Glomerular visceral epithelial cell (primary cell): ENCODE results near the gene UBE2K.
A peak's percentile ranks its signal among the peaks of the same experiment; 100 is the strongest.
"Not testable (repeated sequence)": the region's sequence is repeated elsewhere in the genome, so short reads cannot be mapped to it uniquely, and the experiment has no call there.

Experiments
- DNase-seq: peaks from one replicate; pipeline ENCODE4 v3.0.0-alpha.2; 2016; ENCODE audit errors: extremely low spot score

UBE2K gene

GRCh38 chr4:39729557-39729956 lies 31.6 kb downstream of the UBE2K start:
- DNase-seq, result no peak

GRCh38 chr4:39730072-39730471 lies 32.1 kb downstream of the UBE2K start:
- no peak for DNase-seq

DNA sequence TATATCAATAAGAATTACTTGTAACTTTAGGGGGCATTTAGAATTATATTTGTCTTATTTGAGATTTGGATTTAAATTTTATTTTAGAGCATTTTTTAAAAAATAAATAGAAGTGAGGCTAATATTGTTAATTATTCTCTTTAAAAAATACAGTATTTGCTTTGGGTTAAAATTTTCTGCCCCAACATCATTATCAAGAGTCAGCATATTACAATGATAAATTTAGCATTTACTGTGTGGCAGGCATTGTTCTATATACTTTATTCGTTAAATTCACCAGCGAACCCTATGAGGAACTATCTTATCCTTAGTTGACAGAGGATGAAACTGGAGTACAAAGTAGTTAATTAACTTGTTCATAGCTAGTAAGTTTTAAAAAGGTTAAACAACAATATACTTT lies 34.0 kb downstream of the UBE2K start:
- DNase-seq, result no peak

GRCh38 chr4:39732728-39733127 lies 34.8 kb downstream of the UBE2K start:
- peak; percentile 68 for DNase-seq

DNA sequence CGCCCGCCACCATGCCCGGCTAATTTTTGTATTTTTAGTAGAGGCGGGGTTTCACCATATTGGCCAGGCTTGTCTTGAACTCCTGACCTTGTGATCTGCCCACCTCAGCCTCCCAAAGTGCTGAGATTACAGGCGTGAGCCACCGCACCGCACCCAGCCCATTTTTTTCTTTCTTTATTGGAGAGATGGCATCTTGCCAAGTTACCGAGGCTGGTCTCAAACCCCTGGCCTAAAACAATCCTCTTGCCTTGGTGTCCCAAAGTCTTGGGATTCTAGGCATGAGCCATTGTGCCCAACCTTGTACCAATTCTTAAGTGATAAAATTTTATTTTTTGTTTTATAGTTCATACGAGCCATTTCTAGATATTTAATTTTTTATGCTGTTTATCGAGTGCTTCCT lies 41.7 kb downstream of the UBE2K start:
- not testable (repeated sequence) for DNase-seq

GRCh38 chr4:39741401-39741800 lies 43.5 kb downstream of the UBE2K start:
- DNase-seq, result no peak

DNA sequence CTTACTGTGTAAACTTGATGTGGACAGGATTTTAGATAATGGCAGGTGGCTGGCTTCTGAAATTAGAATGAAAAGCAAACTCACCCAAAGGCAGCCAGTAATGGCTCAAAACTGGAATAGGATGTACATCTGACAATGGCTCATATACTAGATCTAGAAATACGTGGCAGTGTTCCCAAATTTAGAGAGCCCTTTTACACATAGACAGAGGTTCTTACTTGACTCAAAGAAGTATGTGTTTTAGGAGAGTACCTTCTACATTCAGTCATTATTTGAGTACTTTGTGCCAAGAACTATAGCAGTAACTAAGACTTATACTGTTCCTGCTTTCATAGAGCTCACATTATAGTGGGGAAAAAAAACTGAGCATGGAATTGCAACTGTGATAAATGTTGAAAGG lies 48.0 kb downstream of the UBE2K start:
- DNase-seq, result no peak

- no peak for DNase-seq
Observed at GRCh38 chr4:39750216-39750615, 52.3 kb downstream of the UBE2K start.

- no peak for DNase-seq
Observed at GRCh38 chr4:39754309-39754708, 56.4 kb downstream of the UBE2K start.

DNA sequence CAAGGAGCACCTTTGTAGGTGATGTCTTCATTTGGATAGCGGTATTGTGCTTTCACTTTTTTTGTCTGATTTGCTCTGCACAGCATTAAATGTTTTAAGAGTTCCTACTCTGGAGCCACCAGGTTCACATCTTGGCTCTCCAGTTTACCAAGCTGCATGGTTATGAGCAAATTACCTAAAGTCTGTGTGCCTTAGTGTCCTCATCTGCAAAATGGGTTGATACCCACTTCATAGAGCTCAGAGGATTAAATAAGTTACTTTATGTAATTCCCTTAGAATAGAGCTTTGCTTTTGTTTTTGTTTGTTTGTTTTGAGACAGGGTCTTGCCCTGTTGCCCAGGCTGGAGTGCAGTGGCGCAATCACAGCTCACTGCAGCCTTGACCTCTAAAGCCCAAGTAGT lies 58.2 kb downstream of the UBE2K start:
- DNase-seq, result no peak

GRCh38 chr4:39758176-39758575 lies 60.2 kb downstream of the UBE2K start:
- DNase-seq, result no peak

DNA sequence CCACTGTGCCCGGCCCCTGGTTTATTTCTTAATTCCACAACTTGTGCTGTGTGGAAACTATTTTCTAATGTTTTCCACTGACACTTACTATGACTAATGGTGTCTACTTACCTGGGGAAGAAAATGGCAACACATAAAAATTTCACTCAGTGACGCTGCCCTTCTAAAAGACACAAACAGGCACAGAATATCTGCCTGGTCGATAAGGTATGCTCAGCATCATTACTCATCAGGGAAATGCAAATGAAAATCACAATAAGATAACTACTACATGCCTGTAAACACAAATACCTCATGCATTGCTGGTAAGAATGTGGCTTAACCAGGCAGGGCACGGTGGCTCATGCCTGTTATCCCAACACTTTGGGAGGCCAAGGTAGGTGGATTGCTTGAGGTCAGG lies 61.6 kb downstream of the UBE2K start:
- DNase-seq, result no peak

DNA sequence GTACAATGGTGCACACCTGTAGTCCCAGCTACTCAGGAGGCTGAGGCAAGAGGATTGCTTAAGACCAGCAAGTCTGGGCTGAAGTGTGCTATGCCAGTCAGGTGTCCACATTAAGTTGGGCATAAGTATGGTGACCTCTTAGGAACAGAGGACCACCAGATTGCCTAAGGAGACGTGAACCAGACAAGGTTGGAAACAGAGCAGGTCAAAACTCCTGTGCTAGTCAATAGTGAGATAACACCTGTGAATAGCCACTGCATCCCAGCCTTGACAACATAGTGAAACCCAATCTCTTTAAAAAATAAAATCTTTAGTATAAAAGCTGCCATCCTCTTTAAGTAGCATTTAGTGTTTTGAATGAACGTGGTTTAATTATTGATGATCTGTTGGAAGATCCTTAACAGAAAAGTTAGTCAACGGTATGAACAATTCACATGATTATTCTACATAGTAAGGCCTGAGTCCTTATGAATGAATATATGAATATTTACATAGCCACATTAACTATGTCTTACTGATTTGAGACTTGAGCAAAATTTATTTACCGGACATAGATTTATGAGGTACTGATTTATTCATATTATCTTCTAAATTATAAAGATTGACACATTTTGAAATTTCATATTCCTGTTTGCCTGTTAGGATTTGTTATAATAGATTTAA lies 63.2 kb downstream of the UBE2K start:
- DNase-seq, result no peak

GRCh38 chr4:39763714-39764572 lies 66.0 kb downstream of the UBE2K start:
- peak; percentile 30 for DNase-seq

- no peak for DNase-seq
Observed at GRCh38 chr4:39770005-39770404, 72.1 kb downstream of the UBE2K start.

DNA sequence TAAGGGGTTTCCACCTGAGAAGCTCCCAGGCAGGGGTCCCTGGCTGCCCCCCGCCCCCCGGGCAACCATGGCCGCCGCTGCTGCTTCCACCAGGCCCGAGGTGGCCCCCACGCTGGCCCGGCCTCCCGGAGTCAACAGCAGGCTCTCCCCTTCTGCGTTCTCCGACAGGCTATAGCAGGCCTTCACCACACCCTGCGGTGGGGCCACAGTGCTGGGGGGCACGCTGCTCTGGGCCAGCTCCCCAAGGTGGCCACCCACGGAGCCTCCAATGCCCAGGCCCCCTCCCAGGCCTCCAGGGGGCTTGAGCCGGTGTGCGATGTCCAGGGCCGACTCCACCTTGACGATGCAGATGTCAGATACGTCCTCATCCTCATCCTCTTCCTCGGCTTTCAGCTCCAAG lies 72.5 kb downstream of the UBE2K start:
- DNase-seq, result no peak

DNA sequence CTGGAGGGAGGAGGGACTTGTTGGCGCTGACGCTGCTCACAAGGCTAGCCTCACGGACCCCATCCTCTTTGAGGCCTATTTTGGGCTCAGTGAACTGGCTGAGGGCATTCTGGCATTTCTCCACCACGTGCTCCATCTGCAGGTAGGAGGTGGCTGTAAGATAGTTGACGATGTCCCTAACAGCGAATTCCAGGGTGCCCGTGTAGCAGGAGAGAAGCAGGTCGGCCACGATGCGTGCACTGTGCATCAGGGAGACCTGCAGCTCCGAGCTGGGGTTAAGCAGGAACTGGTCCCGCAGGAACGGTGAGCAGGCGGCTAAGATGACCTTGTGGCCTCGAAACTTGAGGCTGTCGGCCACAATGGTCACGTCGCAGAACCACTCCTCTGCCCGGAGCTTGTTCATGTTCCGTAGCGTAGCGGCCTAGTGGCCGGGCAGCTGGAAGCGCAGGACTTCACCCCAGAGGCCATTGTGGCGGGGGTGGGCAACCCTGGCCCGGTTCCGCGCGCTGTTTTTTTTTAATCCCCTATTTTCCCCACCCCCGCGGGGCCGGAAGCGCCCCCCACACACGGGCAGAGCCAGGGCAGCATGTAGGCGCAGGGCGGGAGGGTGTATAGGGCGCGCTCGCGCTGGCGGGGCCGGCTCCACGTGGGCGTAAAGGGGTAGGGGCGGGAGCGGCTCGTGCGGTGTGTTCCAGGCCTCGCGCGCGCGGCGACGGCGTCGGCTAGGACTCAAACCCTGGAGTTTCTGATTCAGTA lies 73.2 kb downstream of the UBE2K start:
- no peak for DNase-seq

DNA sequence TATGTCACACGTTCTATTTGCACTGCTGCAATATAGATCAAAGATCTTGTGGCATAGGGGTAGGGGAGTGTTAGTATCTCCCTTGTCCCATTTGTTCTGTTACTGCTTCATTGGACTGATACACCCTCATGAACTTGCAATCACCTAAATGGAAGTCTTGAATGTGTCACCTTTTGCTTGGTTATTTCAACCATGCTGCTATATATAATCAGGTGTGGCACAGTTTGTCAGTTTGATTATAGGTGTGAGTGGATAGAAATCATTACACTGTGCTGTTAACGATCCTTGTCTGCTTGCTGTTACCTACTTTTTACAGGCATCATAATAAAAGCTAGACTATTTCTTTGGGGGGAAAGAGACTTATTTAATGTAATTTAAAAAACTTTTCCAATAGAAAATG lies 84.1 kb downstream of the UBE2K start:
- not testable (repeated sequence) for DNase-seq

- DNase-seq, result no peak
Observed at GRCh38 chr4:39785083-39785482, 87.1 kb downstream of the UBE2K start.

- DNase-seq, result no peak
Observed at GRCh38 chr4:39786838-39787237, 88.9 kb downstream of the UBE2K start.

DNA sequence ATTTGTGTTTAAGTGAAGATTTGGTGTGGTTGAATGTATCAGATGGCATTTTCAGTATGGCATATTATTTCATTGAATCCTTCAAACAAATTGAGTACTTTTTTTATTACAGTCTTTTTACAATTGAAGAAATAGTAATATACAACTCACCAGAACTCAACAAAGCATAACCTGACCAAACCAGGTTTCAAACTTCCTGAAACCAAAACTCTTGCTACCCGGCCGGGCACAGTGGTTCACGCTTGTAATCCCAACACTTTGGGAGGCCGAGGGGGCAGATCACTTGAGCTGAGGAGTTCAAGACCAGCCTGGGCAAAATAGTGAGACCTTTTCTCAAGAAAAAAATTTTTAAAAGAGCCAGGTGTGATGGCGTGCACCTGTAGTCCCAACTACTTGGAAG lies 94.2 kb downstream of the UBE2K start:
- DNase-seq, result no peak

GRCh38 chr4:39792529-39792928 lies 94.6 kb downstream of the UBE2K start:
- DNase-seq, result no peak

DNA sequence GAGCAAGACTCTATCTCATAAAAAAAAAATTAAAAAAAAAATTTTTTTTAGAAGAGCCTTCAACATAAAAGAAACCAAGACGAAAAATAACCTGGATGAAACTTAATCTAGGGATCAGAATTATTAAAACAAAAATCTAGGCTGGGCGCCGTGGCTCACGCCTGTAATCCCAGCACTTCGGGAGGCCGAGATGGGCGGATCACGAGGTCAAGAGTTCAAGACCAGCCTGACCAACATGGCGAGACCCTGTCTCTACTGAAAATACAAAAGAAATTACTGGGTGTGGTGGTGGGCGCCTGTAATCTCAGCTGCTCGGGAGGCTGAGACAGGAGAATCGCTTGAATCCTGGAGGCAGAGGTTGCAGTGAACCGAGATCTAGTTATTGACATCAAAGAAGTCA lies 95.0 kb downstream of the UBE2K start:
- not testable (repeated sequence) for DNase-seq
